ENCODE results near the gene MOCS1. TPM values are rescaled to one million over a fixed set of nuclear protein-coding genes. Genes with fewer than 3 reads are reported as not detected.

The MOCS1 gene
- total and polyA plus RNA-seq, 9 of the 15 experiments (the other 6 are each of a cell fraction or from before 2014, with no cell fraction given) = 0.69 to 12.7 (median 8.7) TPM

DNA sequence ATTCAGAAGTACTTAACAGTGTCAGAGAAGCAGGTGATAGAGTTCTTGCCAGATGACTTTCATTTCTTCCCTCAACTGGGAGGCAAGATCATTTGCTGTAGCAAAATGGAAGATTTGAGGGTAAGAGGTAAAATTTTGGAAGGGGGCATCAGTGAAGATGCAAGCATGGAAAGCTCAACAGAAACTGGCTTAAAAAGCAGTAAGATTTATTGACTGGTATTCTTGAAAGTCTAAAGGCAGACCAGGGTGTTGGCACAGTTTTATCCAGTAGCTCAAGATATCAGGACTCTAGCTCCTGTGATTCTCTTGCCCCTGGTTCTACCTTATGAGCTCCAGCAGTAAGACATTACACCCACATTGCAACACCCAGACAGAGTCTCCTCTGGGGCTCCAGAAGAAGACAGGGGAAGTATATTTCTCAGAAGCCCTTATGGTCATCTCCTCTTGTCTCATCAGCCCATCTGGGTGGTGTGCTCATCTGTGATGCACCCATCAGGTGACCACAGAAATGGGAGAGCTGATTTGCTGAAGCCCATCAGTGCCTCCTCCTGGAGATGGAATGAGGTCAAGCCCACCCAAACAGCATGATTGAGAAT is 16.0 kb upstream of the MOCS1 start (continued):
- TF ChIP-seq, protein P1, sequence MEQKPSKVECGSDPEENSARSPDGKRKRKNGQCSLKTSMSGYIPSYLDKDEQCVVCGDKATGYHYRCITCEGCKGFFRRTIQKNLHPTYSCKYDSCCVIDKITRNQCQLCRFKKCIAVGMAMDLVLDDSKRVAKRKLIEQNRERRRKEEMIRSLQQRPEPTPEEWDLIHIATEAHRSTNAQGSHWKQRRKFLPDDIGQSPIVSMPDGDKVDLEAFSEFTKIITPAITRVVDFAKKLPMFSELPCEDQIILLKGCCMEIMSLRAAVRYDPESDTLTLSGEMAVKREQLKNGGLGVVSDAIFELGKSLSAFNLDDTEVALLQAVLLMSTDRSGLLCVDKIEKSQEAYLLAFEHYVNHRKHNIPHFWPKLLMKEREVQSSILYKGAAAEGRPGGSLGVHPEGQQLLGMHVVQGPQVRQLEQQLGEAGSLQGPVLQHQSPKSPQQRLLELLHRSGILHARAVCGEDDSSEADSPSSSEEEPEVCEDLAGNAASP (IDR thresholded peaks at IDR 0.05) = no peak
- TF ChIP-seq, protein P2, sequence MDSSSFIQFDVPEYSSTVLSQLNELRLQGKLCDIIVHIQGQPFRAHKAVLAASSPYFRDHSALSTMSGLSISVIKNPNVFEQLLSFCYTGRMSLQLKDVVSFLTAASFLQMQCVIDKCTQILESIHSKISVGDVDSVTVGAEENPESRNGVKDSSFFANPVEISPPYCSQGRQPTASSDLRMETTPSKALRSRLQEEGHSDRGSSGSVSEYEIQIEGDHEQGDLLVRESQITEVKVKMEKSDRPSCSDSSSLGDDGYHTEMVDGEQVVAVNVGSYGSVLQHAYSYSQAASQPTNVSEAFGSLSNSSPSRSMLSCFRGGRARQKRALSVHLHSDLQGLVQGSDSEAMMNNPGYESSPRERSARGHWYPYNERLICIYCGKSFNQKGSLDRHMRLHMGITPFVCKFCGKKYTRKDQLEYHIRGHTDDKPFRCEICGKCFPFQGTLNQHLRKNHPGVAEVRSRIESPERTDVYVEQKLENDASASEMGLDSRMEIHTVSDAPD (CRISPR knock-in tag; IDR thresholded peaks at IDR 0.05) = no peak
- TF ChIP-seq, protein P3, sequence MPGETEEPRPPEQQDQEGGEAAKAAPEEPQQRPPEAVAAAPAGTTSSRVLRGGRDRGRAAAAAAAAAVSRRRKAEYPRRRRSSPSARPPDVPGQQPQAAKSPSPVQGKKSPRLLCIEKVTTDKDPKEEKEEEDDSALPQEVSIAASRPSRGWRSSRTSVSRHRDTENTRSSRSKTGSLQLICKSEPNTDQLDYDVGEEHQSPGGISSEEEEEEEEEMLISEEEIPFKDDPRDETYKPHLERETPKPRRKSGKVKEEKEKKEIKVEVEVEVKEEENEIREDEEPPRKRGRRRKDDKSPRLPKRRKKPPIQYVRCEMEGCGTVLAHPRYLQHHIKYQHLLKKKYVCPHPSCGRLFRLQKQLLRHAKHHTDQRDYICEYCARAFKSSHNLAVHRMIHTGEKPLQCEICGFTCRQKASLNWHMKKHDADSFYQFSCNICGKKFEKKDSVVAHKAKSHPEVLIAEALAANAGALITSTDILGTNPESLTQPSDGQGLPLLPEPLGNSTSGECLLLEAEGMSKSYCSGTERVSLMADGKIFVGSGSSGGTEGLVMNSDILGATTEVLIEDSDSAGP (CRISPR knock-in tag; IDR thresholded peaks at IDR 0.05) = no peak
- TF ChIP-seq, protein P4, sequence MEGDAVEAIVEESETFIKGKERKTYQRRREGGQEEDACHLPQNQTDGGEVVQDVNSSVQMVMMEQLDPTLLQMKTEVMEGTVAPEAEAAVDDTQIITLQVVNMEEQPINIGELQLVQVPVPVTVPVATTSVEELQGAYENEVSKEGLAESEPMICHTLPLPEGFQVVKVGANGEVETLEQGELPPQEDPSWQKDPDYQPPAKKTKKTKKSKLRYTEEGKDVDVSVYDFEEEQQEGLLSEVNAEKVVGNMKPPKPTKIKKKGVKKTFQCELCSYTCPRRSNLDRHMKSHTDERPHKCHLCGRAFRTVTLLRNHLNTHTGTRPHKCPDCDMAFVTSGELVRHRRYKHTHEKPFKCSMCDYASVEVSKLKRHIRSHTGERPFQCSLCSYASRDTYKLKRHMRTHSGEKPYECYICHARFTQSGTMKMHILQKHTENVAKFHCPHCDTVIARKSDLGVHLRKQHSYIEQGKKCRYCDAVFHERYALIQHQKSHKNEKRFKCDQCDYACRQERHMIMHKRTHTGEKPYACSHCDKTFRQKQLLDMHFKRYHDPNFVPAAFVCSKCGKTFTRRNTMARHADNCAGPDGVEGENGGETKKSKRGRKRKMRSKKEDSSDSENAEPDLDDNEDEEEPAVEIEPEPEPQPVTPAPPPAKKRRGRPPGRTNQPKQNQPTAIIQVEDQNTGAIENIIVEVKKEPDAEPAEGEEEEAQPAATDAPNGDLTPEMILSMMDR (IDR thresholded peaks at IDR 0.05 in 2 of 3, conservative IDR thresholded peaks at IDR 0.05 in 1 of 3; ENCODE audit: insufficient read depth in 2 of 3, low read depth in 1 of 3, low read length in 3 of 3) = peak in 1 of 3 experiments; percentile 22; a peak in 2 of 6 replicates
